IPS DF 19.7 (cell line): Measurements from ENCODE around the gene WDR18.
"Not testable (repeated sequence)": the region's sequence is repeated elsewhere in the genome, so short reads cannot be mapped to it uniquely, and the experiment has no call there.

Experiments
- DNase-seq: peaks from one replicate; pipeline ENCODE4 v3.0.0-alpha.2; 2013; ENCODE audit warnings: low read depth, low spot score

The WDR18 gene

DNA sequence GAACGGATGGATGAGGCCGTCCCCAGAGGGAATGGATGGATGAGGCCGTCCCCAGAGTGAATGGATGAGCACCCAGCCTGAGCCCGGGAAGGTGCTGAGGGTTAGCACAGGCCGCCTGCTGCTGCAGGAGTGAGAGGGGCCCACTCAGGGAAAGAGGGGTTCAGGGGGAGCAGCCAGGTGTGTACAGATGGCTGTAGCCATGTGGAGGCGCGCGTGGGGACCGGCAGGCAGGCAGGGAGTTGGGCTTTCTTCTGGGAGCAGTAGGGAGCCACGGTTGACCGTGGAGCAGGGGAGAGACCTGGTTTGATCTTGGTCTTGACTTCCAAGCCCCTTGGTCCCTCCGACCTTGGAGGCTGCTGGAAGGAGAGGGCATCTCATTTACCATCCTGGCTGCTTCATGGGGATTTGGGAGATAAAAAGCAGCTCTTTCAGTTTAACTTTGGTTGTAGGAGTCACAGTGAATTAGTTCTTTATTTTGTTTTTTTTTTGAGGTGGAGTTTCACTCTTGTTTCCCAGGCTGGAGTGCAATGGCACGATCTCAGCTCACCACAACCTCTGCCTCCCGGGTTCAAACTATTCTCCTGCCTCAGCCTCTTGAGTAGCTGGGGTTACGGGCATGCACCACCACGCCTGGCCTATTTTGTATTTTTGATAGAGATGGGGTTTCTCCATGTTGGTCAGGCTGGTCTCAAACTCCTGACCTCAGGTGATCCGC, 33.6 kb upstream of the WDR18 start:
- DNase-seq, result no peak

DNA sequence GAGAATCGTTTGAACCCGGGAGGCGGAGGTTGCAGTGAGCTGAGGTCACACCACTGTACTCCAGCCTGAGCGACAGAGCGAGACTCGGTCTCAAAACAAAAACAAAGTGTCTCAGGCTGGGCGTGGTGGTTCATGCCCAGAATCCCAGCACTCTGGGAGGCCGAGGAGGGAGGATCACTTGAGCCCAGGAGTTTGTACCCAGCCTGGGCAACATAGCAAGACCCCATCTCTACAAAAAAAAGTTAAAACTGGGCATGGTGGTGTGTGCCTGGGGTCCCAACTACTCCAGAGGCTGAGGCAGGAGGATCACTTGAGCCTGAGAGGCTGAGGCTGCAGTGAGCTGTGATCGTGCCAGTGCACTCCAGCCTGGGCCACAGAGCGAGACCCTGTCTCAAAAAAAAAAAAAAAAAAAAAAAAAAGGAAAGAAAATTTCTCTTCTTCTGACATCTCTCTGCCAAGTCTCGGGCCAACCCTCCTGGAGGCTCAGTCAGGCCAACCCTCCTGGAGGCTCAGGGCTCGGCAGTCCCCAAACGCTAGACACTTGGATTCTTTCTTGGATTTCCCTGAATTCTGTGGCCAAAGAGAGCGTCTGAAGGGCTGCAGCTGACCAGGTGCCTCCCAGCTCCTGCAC, 32.0 kb upstream of the WDR18 start:
- DNase-seq, result no peak

DNA sequence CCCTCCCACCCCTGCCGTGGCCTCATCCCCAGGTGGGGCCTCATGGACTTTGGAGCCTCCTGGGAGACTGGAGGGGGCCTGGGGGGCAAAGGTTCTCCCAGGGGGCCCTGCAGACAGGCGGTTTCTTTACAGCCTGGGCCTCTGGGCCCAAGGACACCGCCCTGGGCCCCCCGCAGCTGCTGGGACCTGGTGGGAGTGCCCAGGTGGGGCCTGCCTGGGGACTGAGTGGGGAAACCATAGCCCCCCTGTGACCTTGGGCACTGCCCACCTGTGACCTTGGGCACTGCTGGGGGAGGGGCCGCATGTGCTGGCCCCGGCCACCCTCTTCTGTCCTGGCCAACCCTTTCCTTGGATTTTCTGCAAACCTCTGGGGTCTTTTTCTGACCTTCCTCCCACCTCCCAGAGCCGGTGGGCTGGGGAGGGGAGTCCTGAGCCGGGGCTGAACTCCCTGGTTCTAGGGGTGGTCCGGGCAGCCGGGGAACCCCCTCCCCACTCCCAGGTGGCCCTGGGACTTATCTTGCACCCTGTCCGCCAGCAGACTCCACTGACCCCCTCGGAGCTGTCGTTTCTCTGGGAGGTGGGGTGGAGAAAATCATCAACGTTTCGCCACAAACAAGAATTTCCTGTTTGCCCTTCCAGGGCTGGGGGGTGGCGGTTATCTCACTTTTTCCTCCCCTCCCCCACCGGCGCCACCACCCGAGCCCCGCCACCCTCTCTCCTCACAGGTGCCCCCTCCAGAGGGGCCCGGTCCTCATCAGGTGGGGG, 31.3 kb upstream of the WDR18 start:
- DNase-seq, result no peak

DNA sequence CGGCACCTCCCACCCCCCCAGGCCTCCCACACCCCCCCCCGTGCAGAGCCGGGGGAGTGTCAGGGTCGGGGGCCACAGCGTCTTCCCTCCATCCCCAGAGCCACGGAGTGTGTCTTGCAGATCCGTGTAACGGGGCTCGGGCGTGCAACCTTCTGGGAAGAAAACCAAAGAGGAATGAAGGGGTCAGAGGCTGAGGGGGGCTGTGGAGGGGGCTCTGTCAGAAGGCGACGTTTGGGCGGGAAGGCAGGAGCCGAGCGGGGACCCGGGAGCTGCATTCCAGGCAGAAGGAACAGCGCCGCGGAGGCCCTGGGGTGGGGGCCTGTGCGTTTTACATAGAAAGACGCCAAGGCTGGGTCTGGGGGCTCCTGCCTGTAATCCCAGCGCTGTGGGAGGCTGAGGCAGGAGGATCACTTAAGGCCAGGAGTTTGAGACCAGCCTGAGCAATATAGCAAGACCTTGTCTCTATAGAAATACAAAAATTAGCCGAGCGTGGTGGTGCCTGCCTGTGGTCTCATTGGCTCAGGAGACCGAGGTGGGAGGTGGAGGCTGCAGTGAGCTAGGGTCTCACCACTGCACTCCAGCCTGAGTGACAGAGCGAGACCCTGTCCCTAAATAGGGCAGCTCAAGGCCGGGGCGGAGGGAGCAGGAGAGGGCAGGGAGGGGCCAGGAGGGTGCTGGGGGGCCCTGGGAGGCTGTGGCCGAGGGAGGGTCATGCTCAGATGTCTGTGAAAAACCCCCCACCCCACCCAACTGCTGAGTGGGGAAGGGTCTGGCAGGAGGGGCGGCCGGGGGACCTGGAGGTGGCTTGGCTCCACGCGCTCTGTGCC, 30.5 kb upstream of the WDR18 start:
- no peak for DNase-seq

DNA sequence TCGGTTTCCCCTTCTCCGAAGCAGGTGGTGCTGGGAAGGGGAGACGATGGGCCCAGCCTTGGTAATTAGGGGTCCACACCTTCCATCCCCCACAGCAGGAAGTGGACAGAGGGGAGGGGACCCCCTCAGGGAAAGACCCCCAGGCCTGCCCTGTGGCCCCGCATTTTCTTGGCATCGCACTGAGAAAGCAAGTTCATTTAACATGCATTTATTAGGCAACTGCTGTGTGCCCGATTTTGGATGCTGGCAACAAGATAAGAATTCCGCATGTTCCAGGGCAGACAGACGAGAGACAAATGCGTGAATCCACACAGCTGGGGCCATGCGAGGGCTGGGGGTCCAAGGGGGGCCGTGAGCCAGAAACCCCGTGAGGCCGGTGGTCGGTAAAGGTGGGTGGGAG, 29.9 kb upstream of the WDR18 start:
- no peak for DNase-seq

DNA sequence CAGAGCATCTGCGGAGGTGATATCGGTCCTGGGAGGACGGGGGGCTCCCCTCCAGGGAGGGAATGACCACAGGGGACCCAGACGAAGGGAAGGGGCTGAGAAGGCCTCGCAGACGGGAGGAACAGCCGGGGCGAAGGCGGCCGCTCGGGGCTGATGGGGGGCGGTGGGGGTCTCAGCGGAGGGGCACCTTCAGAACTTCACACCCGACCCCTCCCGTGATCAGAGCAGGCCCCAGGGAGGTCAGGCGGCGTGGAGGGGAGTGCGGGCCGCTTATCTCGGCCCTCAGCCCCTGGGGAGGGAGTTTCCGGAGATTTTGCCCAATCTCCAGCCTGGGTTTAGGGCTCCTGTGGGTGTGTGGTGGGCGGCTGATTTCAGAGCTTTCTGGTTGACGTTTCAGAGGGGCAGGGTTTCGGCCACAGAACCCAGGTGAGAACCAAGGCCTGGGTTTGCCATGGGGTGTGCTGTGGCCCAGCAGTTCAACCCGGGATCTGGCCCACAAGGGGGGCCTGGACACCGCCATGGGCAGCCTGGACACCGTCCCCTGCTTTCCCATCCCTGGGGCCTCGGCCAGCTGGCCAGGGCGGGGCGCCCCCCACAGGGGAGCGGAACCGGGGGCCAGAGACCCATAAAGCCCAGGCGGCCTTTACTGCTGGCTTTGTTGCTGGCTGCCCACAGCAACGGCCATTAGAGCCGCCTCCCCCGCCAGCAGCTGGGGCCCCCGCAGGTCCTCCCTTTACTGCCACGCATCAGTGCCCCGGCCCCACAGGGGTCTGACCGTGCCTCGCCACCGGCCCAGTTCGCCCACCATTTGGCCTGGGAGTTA, 29.3 kb upstream of the WDR18 start:
- no peak for DNase-seq

DNA sequence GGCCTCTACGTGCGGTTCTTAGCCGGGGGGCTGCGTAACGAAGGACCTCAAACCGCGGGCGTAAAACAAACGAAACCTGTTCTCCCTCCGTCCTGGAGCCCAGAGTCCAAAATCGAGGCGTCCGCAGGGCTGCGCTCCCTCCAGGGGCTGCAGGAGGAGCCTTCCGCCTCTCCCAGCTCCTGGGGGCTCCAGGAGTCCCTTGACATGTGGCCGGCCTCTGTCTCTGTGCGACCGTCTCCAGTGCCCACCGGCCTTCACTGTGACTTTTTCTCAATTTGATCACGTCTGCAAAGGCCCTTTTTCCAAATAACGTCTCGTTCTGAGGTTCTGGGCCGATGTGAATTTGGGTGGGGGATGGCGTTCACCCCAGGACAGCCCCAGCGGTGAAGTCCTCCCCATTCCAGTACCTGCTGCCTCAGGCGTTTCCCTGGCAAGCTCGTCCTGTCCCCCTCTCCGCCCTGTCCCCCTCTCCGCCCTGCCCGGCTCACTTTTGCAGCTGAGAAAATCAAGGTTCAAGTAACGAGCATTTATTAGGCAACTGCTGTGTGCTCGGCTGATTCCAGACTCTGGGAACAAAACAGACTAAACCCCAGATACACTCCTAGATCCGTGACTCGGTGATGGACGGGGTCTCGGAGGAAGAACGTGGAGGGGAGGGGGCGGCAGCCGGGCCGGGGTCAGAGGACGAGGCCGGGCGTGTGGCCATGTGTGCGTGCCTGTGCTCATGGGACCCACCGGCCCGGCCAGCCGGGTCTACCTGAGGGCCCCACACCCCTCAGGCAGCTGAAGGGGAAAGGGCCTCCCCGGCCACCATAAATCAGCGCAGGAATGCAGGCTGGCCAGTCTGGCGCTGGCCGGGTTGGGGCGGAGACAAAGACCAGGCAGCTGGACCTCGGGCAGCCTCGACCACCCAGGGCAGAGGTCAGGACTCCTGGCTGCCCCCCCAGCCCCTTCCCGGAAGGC, 28.1 kb upstream of the WDR18 start:
- DNase-seq, result no peak

DNA sequence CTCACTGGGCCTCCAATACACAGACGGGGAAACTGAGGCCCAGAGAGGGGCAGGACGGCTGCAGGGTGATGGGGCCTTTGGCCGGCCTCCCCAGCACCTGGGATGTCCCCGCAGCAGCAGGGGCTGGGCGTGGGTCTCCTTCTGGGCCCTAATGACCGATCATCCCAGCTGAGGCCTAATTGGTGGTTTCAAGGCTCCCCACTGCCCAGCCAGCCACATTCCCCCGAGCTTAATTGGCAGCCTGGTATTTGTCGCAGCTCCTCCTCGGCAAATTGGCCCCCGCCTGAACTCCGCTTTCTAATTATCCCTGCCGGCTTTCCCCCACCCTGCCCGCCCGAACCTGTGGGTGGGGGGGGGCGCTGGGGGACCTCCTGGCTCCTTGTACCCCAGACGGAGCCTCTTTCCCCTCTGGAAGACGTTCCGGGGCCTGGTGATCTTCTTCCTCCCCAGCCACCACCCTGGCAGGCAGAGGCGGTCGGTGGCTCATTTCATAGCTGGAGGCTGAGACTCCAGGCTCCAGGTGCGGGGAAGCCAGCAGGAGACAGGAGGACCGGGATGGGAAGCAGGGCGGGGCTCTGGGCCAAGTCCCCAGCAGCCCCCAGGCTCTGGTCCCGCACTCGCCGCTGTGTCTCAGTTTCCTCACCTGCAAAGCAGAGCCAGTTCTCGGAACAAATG, 27.2 kb upstream of the WDR18 start:
- no peak for DNase-seq

DNA sequence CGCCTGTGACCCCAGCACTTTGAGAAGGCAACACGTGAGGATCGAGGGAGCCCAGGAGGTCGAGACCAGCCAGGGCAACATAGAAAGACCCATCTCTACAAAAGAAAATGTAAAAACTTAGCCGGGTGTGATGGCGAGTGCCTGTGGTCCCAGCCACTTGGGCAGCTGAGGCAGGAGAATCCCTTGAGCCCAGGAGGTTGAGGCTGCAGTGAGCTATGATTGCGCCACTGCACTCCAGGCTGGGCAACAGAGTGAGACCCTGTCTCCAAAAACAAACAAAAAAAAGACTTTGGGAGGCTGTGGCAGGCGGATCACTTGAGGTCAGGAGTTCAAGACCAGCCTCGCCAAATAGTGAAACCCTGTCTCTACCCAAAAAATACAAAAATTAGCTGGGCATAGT, 26.6 kb upstream of the WDR18 start:
- DNase-seq, result not testable (repeated sequence)

DNA sequence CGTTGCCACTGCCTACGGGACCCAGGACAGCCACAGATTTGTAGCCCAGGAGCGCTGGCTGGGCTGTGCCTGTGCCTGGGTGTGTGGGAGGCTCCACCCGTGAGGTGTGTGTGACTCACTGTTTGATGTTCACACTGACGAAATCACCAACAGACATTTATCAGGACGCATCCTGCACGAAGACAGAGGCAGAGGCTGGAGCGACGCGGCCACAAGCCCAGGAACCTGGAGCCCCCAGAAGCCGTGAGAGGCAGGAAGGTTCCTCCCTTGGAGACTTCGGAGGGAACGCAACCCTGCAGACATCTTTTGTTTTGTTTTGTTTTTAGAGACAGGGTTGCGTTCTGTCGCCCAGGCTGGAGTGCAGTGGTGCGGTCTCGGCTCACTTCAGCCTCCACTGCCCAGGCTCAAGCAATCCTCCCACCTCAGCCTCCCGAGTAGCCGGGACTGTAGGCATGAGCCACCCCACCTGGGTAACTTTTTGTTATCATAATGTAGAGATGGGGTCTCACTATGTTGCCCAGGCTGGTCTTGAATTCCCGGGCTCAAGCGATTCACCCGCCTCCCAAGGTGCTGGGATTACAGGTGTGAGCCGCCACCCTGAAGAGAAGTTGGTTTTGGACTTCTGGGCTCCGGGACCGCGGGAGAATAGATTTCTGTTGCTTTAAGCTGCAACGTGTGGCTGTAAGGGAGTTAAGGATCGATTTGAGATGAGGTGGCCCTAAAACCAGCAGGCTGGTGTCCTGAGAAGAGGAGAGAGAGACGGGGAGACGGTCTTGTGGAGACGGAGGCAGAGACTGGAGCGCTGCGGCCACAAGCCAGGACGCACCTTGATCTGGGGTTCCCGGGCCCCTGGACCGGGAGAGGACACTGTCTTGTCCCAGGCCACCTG, 24.9 kb upstream of the WDR18 start:
- DNase-seq, result no peak

DNA sequence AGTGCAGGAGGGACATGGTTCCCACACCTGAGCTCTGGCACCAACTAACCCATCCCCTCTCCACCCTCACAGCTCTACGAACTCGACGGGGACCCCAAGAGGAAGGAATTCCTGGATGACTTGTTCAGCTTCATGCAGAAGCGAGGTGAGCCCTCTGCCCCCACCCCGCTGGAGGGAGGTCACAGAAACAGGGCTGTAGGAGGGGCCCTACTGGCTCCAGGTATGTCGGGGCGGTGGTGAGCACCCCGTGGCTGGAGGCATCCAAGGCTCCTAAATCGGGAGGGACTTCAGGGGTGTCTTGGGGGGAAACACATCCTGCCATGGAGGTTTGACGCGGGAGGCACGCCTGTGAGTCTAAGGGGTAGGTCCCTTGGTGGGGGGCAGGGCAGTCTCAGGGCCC, 24.1 kb upstream of the WDR18 start:
- no peak for DNase-seq

DNA sequence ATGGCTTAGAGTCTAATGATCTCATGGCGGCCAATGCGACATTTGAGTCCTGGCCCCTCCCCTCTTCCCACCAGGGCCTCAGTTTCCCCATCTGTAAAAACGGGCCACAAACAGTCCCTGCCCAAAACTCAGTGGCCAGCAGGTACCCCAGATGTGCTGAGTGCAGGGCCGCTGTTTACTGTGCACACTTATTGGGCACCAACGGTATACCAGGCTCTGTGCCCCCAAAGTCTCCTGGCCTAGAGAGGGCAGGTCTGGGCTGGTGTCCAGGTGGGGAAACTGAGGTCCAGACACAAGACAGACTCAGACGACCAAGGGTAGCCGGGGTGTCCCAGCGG, 23.6 kb upstream of the WDR18 start:
- DNase-seq, result no peak

DNA sequence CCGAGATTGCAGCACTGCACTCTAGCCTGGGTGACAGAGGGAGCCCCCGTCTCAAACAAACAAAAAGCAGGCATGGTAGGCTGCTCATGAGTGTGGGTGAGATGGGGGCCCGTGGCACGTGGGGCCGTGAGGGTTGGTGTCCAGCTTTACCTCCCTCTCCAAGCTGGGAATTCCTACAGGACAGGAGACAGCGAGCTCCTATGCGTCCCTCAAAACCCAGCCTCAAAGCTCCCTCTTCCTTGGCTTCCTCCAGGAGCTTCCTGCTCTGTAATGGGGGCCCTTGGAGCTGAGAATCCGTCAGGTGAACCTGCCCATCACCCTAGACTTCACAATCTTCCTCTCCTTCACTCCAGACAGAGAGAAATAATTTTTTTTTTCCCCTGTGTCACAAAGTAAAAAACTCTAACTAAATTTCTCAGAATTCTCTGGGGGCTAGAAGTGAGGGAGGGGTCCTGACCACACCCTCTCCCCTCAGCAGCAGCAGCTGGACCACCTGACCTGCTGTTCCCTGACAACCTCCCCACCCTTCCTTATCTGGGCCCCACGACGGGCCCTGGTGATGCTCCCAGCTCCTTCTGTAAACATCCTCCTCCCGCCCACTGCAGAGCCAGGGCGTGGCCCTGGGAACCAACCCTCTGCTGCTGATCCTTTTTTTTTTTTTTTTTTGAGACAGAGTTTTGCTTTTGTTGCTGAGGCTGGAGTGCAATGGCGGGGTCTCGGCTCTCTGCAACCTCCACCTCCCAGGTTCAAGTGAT, 22.1 kb upstream of the WDR18 start:
- DNase-seq, result no peak

DNA sequence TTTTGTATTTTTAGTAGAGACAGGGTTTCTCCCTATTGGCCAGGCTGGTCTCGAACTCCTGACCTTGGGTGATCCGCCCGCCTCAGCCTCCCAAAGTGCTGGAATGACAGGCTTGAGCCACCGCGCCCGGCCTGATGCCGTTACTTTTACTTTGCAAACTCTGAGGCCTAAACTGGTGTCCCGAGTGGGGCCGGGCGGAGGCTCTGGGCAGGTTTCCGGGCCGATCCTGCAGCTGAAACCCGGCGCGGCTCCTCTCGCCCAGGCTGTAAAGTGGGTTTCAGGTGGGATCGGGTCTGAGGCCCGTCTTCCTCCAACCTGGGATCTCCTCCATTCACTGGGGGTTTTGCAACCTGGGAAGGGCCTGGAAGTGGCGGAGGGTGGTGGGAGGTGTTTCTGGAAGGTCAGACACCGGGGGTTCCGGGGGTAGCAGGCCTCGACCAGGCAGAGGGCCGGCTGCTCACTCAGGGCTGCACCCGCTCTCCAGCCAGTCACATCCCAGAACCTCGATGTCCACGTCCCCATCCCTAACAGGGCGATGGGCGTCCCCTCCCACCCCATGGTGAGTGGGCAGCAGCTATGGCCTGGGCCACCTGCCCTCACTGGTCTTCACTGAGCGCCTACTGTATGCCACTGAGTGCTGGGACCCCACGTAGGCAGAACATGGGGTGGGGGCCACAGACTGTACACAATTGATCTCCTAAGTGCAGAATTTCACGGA, 21.3 kb upstream of the WDR18 start:
- DNase-seq, result no peak

DNA sequence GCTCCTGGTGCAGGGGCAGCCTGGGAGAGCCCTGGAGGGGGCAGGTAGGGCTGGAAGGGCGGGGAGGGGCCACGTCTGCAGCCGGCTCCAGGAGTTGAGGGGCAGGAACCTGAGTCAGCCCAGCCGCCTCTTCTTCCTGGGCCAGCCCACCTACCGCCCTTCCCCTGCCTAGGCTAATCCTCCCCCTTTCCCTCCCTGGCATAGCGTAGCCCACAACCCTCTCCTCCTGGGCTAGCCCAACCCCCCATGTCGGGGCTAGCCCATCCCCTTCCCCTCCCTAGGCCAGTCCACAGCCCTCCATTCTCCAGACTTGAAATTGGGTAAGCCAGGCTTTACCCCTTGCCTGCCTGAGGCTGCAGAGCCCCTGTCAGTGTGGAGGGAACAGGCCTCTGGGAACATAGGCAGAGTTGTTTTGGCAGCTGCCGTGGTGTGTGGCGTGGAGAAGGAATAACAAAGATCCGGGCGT, 20.6 kb upstream of the WDR18 start:
- DNase-seq, result no peak

DNA sequence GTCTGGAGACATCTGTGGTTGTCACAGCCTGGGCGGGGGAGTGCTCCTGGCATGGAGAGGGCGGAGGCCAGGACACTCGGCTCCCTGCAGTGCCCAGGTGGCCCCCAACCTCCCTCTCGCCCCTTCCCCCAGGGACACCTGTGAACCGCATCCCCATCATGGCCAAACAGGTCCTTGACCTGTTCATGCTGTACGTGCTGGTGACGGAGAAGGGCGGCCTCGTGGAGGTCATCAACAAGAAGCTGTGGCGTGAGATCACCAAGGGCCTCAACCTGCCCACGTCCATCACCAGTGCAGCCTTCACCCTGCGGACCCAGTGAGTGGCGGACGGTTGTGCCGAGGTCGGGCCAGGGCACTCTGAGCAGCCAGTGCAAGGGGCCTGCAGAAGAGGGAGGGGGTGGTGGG, 20.0 kb upstream of the WDR18 start:
- no peak for DNase-seq
